D721Med (cell line): ENCODE results near the gene BICDL2.

Source experiments
- DNase-seq: peaks from one replicate; pipeline ENCODE4 v3.0.0; 2011; ENCODE audit warnings: low spot score; ENCODE audit not compliant: insufficient read length
- FAIRE-seq: peaks from 2 replicates; lab custom pipeline; 2011; peaks lifted over from hg19 to GRCh38; lab: Jason Lieb, UNC
- CTCF ChIP-seq: IDR thresholded peaks from 2 replicates; pipeline ENCODE4 v1.5.1; 2012; ENCODE audit warnings: mild to moderate bottlenecking, control low read depth; ENCODE audit not compliant: insufficient read depth; ENCODE audit errors: missing control alignments

Gene BICDL2

GRCh38 chr16:3038896-3039295 is 2.2 kb upstream of the BICDL2 start:
- no peak for TF ChIP-seq CTCF
- FAIRE-seq (no peak), DNase-seq (no peak)

GRCh38 chr16:3038256-3038655 is 1.5 kb upstream of the BICDL2 start:
- no peak for FAIRE-seq
- no peak for TF ChIP-seq CTCF
- no peak for DNase-seq

GRCh38 chr16:3035972-3036725 is 595 bp downstream of the BICDL2 start:
- no peak for FAIRE-seq
- TF ChIP-seq CTCF, result no peak
- no peak for DNase-seq

- FAIRE-seq (no peak), DNase-seq (no peak)
- TF ChIP-seq CTCF, result no peak
Observed at GRCh38 chr16:3035289-3035971, 1.3 kb downstream of the BICDL2 start.

- no peak for TF ChIP-seq CTCF
- DNase-seq (no peak), FAIRE-seq (no peak)
Observed at GRCh38 chr16:3032624-3033023, 4.1 kb downstream of the BICDL2 start.

GRCh38 chr16:3030222-3031212 is 6.2 kb downstream of the BICDL2 start:
- no peak for TF ChIP-seq CTCF
- DNase-seq, result no peak
- FAIRE-seq, result no peak
